ENCODE results near the gene ADAMTSL5. TPM values are rescaled to one million over a fixed set of nuclear protein-coding genes. Genes with fewer than 3 reads are reported as not detected.
"Not testable (repeated sequence)": the region's sequence is repeated elsewhere in the genome, so short reads cannot be mapped to it uniquely, and the experiment has no call there.

Gene ADAMTSL5
- total RNA-seq, 4 donors from 2014 or later = 17.4 to 54.8 (median 42.6) TPM

GRCh38 chr19:1551068-1552040 is 38.5 kb upstream of the ADAMTSL5 start:
- no peak overlapping the region for H3K4me3 ChIP-seq
- peaks cover 0 to 4% of the 10 kb centered on the region in 2 donors for H3K27me3 ChIP-seq
- no peak for DNase-seq (ENCODE audit: low spot score in 2 of 2)
- H3K9me3 ChIP-seq = no peaks in the 10 kb centered on the region
- H3K4me1 ChIP-seq = peaks cover 0 to 1% (median 0%) of the 10 kb centered on the region in 4 donors
- 77 to 81% methylated on average over 17 of the region's 17 CpGs for WGBS, 2 donors
- TF ChIP-seq POLR2A (IDR thresholded peaks at IDR 0.05) = no peak
- no peak for TF ChIP-seq CTCF (IDR thresholded peaks at IDR 0.05)
- TF ChIP-seq EP300 (IDR thresholded peaks at IDR 0.05) = no peak
- H3K27ac ChIP-seq = no peak overlapping the region
- H3K36me3 ChIP-seq = peaks cover 0 to 19% (median 2%) of the 10 kb centered on the region in 3 donors

DNA sequence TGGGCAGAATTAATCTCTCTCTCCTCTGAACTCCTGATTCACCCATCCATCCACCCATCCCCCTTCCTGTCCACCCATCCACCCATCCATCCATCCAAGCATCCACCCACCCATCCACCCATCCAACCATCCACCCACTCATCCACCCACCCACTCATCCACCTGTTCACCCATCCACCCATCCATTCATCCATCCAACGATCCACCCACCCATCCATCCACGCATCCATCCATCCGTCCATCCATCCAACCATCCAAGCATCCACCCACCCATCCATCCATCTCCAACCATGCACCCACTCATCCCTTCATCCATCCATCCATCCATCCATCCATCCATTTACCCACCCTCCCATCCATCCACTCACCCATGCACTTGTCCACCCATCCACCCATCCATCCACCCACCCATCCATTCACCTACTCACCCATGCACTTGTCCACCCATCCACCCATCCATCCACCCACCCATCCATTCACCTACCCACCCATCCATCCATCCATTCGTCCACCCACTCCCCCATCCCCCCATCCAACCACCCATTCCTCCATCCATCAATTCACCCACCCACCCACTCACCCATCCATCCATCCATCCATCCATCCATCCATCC is 36.6 kb upstream of the ADAMTSL5 start:
- H3K4me3 ChIP-seq = no peak overlapping the region
- DNase-seq (ENCODE audit: low spot score in 2 of 2) = no peak
- peaks cover 0 to 7% (median 0%) of the 10 kb centered on the region in 4 donors for H3K4me1 ChIP-seq
- no peaks in the 10 kb centered on the region for H3K9me3 ChIP-seq
- 87 to 93% methylated on average over 4 of the region's 4 CpGs for WGBS, 2 donors
- H3K36me3 ChIP-seq = peaks cover 0 to 5% (median 0%) of the 10 kb centered on the region in 3 donors
- H3K27me3 ChIP-seq = peaks cover 0 to 14% of the 10 kb centered on the region in 2 donors
- no peak overlapping the region for H3K27ac ChIP-seq
- TF ChIP-seq EP300 (IDR thresholded peaks at IDR 0.05) (no peak), CTCF (IDR thresholded peaks at IDR 0.05) (no peak), POLR2A (IDR thresholded peaks at IDR 0.05) (no peak)

- DNase-seq (ENCODE audit: low spot score in 2 of 2) = peak in 1 of 2 donors; percentile 10
- TF ChIP-seq POLR2A (IDR thresholded peaks at IDR 0.05) = no peak
- TF ChIP-seq EP300 (IDR thresholded peaks at IDR 0.05) = no peak
- H3K27me3 ChIP-seq = peaks cover 0 to 1% of the 10 kb centered on the region in 2 donors
- 22% methylated on average over 17 of the region's 17 CpGs for WGBS, 2 donors
- no peaks in the 10 kb centered on the region for H3K36me3 ChIP-seq
- no peak overlapping the region for H3K27ac ChIP-seq
- no peaks in the 10 kb centered on the region for H3K9me3 ChIP-seq
- H3K4me1 ChIP-seq = peaks cover 0 to 26% (median 0%) of the 10 kb centered on the region in 4 donors
- H3K4me3 ChIP-seq = no peak overlapping the region
These were observed 27.6 kb upstream of the ADAMTSL5 start for GRCh38 chr19:1540365-1540925.

GRCh38 chr19:1539749-1540148 is 26.9 kb upstream of the ADAMTSL5 start:
- not testable (repeated sequence) for DNase-seq (ENCODE audit: low spot score in 2 of 2)

DNA sequence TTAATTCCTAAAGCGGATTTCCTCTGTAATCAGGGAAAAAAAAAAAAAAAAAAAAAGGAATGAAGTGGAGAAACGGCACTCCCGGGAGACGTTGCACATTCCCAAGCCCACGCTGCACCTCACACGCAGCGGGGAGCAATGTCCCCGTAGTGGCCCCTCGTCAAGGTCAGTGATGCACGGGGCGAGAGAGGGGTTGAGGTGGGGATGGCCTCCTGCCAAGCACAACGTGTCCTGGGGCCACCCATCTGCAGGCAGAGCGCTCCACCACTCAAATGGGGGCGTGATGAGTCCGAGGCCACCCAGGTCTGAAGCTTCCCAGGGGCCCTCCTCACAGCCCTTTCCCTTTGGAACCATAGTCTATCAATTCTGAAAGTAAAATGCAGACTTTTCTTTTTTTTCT is 26.2 kb upstream of the ADAMTSL5 start:
- Histone ChIP-seq H3K9me3 (no peaks in the 10 kb centered on the region), H3K4me3 (no peak overlapping the region), H3K36me3 (no peaks in the 10 kb centered on the region), H3K27ac (no peak overlapping the region), H3K4me1 (peaks cover 0 to 26% (median 0%) of the 10 kb centered on the region in 4 donors), H3K27me3 (no peaks in the 10 kb centered on the region)
- DNase-seq (ENCODE audit: low spot score in 2 of 2) = no peak
- WGBS, 2 donors = 26 to 28% methylated on average over 15 of the region's 15 CpGs
- no peak for TF ChIP-seq EP300 (IDR thresholded peaks at IDR 0.05)
- TF ChIP-seq CTCF (IDR thresholded peaks at IDR 0.05) = no peak
- TF ChIP-seq POLR2A (IDR thresholded peaks at IDR 0.05) = no peak

More at GRCh38 chr19:1539749-1540148, 26.9 kb upstream of the ADAMTSL5 start:
- H3K4me1 ChIP-seq = peaks cover 0 to 26% (median 0%) of the 10 kb centered on the region in 4 donors
- H3K27ac ChIP-seq, H3K36me3 ChIP-seq, H3K27me3 ChIP-seq, H3K9me3 ChIP-seq, H3K4me3 ChIP-seq: not testable (repeated sequence)
- 87 to 91% methylated on average over 11 of the region's 11 CpGs for WGBS, 2 donors

GRCh38 chr19:1535699-1536098 is 22.9 kb upstream of the ADAMTSL5 start:
- H3K9me3 ChIP-seq; H3K27me3 ChIP-seq; H3K36me3 ChIP-seq; H3K4me3 ChIP-seq; DNase-seq (ENCODE audit: low spot score in 2 of 2); H3K27ac ChIP-seq: not testable (repeated sequence)
- peaks cover 0 to 16% (median 0%) of the 10 kb centered on the region in 4 donors for H3K4me1 ChIP-seq
- WGBS, 2 donors = 92 to 98% methylated on average over 7 of the region's 7 CpGs
